HCT116 (cell line): ENCODE data around the gene TM9SF1. TPM values are rescaled to one million over a fixed set of nuclear protein-coding genes. Genes with fewer than 3 reads are reported as not detected.
"Not testable (repeated sequence)": the region's sequence is repeated elsewhere in the genome, so short reads cannot be mapped to it uniquely, and the experiment has no call there.

Source experiments
- ATAC-seq: fragments of 200-7000 bp; cut with Tn5 transposase; 2 replicates; pipeline ENCODE4 v1.9.1; 2020; ENCODE audit warnings: mild to moderate bottlenecking, moderate library complexity
- BruUV-seq: library from RNA; stranded (reverse); fragments of 400-500 nt; replicated peaks from 2 replicates; lab custom pipeline; 2021; lab: Mats Ljungman, UMichigan
- CTCF ChIA-PET: fragments of 300-600 bp; sonication (Branson Sonifier 250); formaldehyde crosslinking; loops from one replicate; lab custom pipeline; 2021; ENCODE audit warnings: antibody characterized with exemption; lab: Charles Lee
- POLR2A ChIA-PET: fragments of 300-600, 350-600 bp; sonication (Branson Sonifier 250); formaldehyde crosslinking; loops from one replicate; lab custom pipeline; 2021; ENCODE audit warnings: antibody characterized with exemption; lab: Charles Lee
- RAD21 ChIA-PET, 2 experiments: fragments of 300-600 bp; sonication (Branson Sonifier 250); formaldehyde crosslinking; loops; one replicate each; lab custom pipeline; 2023; ENCODE audit warnings: low total read pairs in 2 of 2; ENCODE audit not compliant: uncharacterized antibody in 2 of 2, unreplicated experiment in 2 of 2, low non-redundant PET in 1 of 2; lab: Charles Lee
- DNase-seq: peaks from one replicate; pipeline ENCODE4 v3.0.0-alpha.2; 2010; ENCODE audit warnings: low read depth, low spot score
- H2AFZ ChIP-seq: fragments of 200-600 bp; shearing (Covaris generic), sonication (generic); 2 replicates; pipeline ENCODE4 v1.6.1; 2017; ENCODE audit warnings: low read depth, mixed run types, mixed read lengths, antibody characterized with exemption, low read length; ENCODE audit not compliant: poor library complexity, severe bottlenecking
- H3K27ac ChIP-seq: 2 replicates; pipeline ENCODE4 v1.5.1; 2012; ENCODE audit warnings: low read depth, low read length
- H3K27me3 ChIP-seq: fragments of 200-600 bp; sonication (generic); 2 replicates; pipeline ENCODE4 v1.6.1; 2016; ENCODE audit warnings: mixed run types, low read length, mixed read lengths; ENCODE audit not compliant: insufficient read depth
- H3K36me3 ChIP-seq, 2 experiments: fragments of 200-500 bp in 1 of 2; fragments of 200-600 bp in 1 of 2; sonication (Bioruptor generic) in 1 of 2; sonication (generic) in 1 of 2; 2 replicates each; pipeline versions ENCODE4 v1.5.1 to v1.6.1; 2014 to 2016; ENCODE audit warnings: low read length in 2 of 2, inconsistent platforms in 1 of 2, mixed read lengths in 1 of 2, mixed run types in 1 of 2; ENCODE audit not compliant: insufficient read depth in 2 of 2, control insufficient read depth in 1 of 2
- H3K4me1 ChIP-seq, 2 experiments: fragments of 200-600 bp in 1 of 2; sonication (generic) in 1 of 2; 2 replicates each; pipeline versions ENCODE4 v1.5.1 to v1.6.1; 2012 to 2017; ENCODE audit warnings: low read length in 2 of 2, inconsistent platforms in 1 of 2, mild to moderate bottlenecking in 1 of 2, mixed read lengths in 1 of 2, mixed run types in 1 of 2, moderate library complexity in 1 of 2; ENCODE audit not compliant: insufficient read depth in 2 of 2, control insufficient read depth in 1 of 2
- H3K4me2 ChIP-seq: fragments of 200-600 bp; sonication (generic); 2 replicates; pipeline ENCODE4 v1.6.1; 2017; ENCODE audit warnings: mixed run types, low read length, mixed read lengths
- H3K4me3 ChIP-seq, 2 experiments: fragments of 200-600 bp in 1 of 2; sonication (generic) in 1 of 2; replicated peaks in 1 of 2; 2 replicates each; pipeline ENCODE4 v1.5.1; 2011 to 2016; ENCODE audit warnings: low read length in 2 of 2, control low read depth in 1 of 2, low read depth in 1 of 2, mild to moderate bottlenecking in 1 of 2, mixed read lengths in 1 of 2, mixed run types in 1 of 2
- H3K79me2 ChIP-seq: fragments of 200-600 bp; sonication (generic); 2 replicates; pipeline ENCODE4 v1.6.1; 2017; ENCODE audit warnings: mild to moderate bottlenecking, mixed run types, low read length, moderate library complexity, mixed read lengths; ENCODE audit not compliant: insufficient read depth
- H3K9ac ChIP-seq: fragments of 200-600 bp; sonication (generic); 2 replicates; pipeline ENCODE4 v1.6.1; 2016; ENCODE audit warnings: low read length, mixed read lengths
- H3K9me2 ChIP-seq: fragments of 200-600 bp; sonication (generic), shearing (Covaris generic); 2 replicates; pipeline ENCODE4 v1.6.1; 2017; ENCODE audit warnings: mixed run types, mild to moderate bottlenecking, moderate library complexity; ENCODE audit not compliant: insufficient read depth
- H3K9me3 ChIP-seq, 2 experiments: fragments of 200-500 bp in 1 of 2; fragments of 200-600 bp in 1 of 2; sonication (Bioruptor generic) in 1 of 2; sonication (generic) in 1 of 2; 2 replicates each; pipeline ENCODE4 v1.6.1; 2014 to 2017; ENCODE audit warnings: low read length in 2 of 2, mixed read lengths in 2 of 2, inconsistent platforms in 1 of 2, low read depth in 1 of 2, mild to moderate bottlenecking in 1 of 2, mixed run types in 1 of 2, moderate library complexity in 1 of 2; ENCODE audit not compliant: control insufficient read depth in 1 of 2, insufficient read depth in 1 of 2
- H4K20me1 ChIP-seq: fragments of 200-600 bp; sonication (generic), shearing (Covaris generic); 2 replicates; pipeline ENCODE4 v1.6.1; 2017; ENCODE audit warnings: mixed run types, mild to moderate bottlenecking, moderate library complexity; ENCODE audit not compliant: insufficient read depth
- CEBPB ChIP-seq: IDR thresholded peaks from 2 replicates; pipeline ENCODE4 v1.6.1; 2012; ENCODE audit warnings: low read depth
- CTCF ChIP-seq, 3 experiments: fragments of 200-600 bp in 1 of 3; sonication (generic) in 1 of 3; IDR thresholded peaks in 2 of 3; conservative IDR thresholded peaks in 1 of 3; 2 replicates each; pipeline ENCODE4 v1.5.1; 2012 to 2017; ENCODE audit warnings: low read depth in 2 of 3, low read length in 2 of 3, antibody characterized with exemption in 1 of 3, borderline replicate concordance in 1 of 3, control low read depth in 1 of 3, mild to moderate bottlenecking in 1 of 3, mixed read lengths in 1 of 3, mixed run types in 1 of 3, moderate library complexity in 1 of 3; ENCODE audit not compliant: insufficient read depth in 1 of 3
- EZH2 ChIP-seq: fragments of 200-600 bp; sonication (generic); IDR thresholded peaks from 2 replicates; pipeline ENCODE4 v1.6.1; 2017; ENCODE audit warnings: antibody characterized with exemption, mixed run types
- EZH2phosphoT487 ChIP-seq: fragments of 200-600 bp; IDR thresholded peaks from 2 replicates; pipeline ENCODE4 v1.6.1; 2018; ENCODE audit warnings: antibody characterized with exemption, borderline replicate concordance
- POLR2A ChIP-seq: IDR thresholded peaks from 2 replicates; pipeline ENCODE4 v1.7.0; 2011; ENCODE audit warnings: borderline replicate concordance; ENCODE audit not compliant: insufficient read depth, insufficient read length; ENCODE audit errors: extremely low read depth
- POLR2AphosphoS5 ChIP-seq: IDR thresholded peaks from 2 replicates; pipeline ENCODE4 v1.6.1; 2011; ENCODE audit warnings: mild to moderate bottlenecking, low read depth, low read length, moderate library complexity
- RAD21 ChIP-seq: IDR thresholded peaks from 2 replicates; pipeline ENCODE4 v1.6.1; 2012; ENCODE audit warnings: low read depth, mild to moderate bottlenecking
- REST ChIP-seq: IDR thresholded peaks from 2 replicates; pipeline ENCODE4 v1.6.1; 2012; ENCODE audit warnings: low read depth
- SIN3A ChIP-seq: IDR thresholded peaks from 2 replicates; pipeline ENCODE4 v1.6.1; 2012; ENCODE audit warnings: low read depth
- TCF7L2 ChIP-seq: IDR thresholded peaks from 2 replicates; pipeline ENCODE4 v1.7.0; 2011; ENCODE audit warnings: borderline replicate concordance, inconsistent platforms; ENCODE audit not compliant: insufficient read depth, insufficient read length; ENCODE audit errors: extremely low read depth
- ZBTB33 ChIP-seq: IDR thresholded peaks from 2 replicates; pipeline ENCODE4 v1.6.1; 2011; ENCODE audit warnings: mild to moderate bottlenecking, low read length, moderate library complexity; ENCODE audit not compliant: insufficient replicate concordance; ENCODE audit errors: extremely low read depth
- ZFX ChIP-seq: fragments of 450-650 bp; IDR thresholded peaks from 2 replicates; pipeline ENCODE4 v1.6.1; 2017
- intact Hi-C: fragments of 100-400 bp; cut with micrococcal nuclease; formaldehyde crosslinking; loops from 2 replicates; pipeline ENCODE4 v1.10.0; 2022
- total RNA-seq: library from RNA; stranded (reverse); gene quantifications from one replicate; pipeline ENCODE4 v1.2.1, GENCODE V29; 2021; ENCODE audit not compliant: unreplicated experiment

The TM9SF1 gene
- total RNA-seq, 1 experiment from 2014 or later = 35.2 TPM

GRCh38 chr14:24219080-24219479 is 23.8 kb upstream of the TM9SF1 start:
- H2AFZ ChIP-seq = no peak overlapping the region
- no peaks in the 10 kb centered on the region for H3K27me3 ChIP-seq
- no peak for DNase-seq
- ChIA-PET CTCF (interaction anchor here (0.7 to 0.8 kb wide), 3 partner anchors 89 to 1809 kb away, joined by 3 to 4 read pairs (median 3); no protein-coding TSS in a partner anchor), POLR2A (no interaction called here), RAD21 (interaction anchor here in 1 of 2 experiments (0.7 kb wide), 1 partner anchor 29 kb away, joined by 7 read pairs; no protein-coding TSS in a partner anchor)
- H3K9me3 ChIP-seq = no peaks in the 10 kb centered on the region
- H3K36me3 ChIP-seq = peaks cover 0 to 2% of the 10 kb centered on the region in 2 experiments; a peak in 1 of 4 replicates
- peaks cover 49% of the 10 kb centered on the region for H3K79me2 ChIP-seq
- TF ChIP-seq POLR2A = no peak
- no peak for TF ChIP-seq ZBTB33
- no peak for TF ChIP-seq REST
- TF ChIP-seq ZFX = no peak
- TF ChIP-seq CEBPB = no peak
- no peak for TF ChIP-seq TCF7L2
- no peak for TF ChIP-seq POLR2AphosphoS5
- TF ChIP-seq SIN3A = no peak
- no peak for TF ChIP-seq EZH2
- TF ChIP-seq EZH2phosphoT487 = no peak
- TF ChIP-seq RAD21 = no peak
- TF ChIP-seq CTCF (IDR thresholded peaks at IDR 0.05 in 2 of 3, conservative IDR thresholded peaks at IDR 0.05 in 1 of 3; ENCODE audit: borderline replicate concordance in 1 of 3, insufficient read depth in 1 of 3, low read depth in 2 of 3, low read length in 2 of 3) = no peak
- BruUV-seq = no TSS peak
- peaks cover 17 to 18% of the 10 kb centered on the region in 2 experiments for H3K4me1 ChIP-seq
- no peak overlapping the region for H3K4me2 ChIP-seq
- no peak overlapping the region for H3K4me3 ChIP-seq
- ATAC-seq = no peak
- no peaks in the 10 kb centered on the region for H4K20me1 ChIP-seq
- H3K9ac ChIP-seq = no peak overlapping the region
- H3K27ac ChIP-seq = no peak overlapping the region
- intact Hi-C loops = loop anchor here (10.0 kb wide), 1 partner anchor 216 kb away; no protein-coding TSS in a partner anchor
- no peaks in the 10 kb centered on the region for H3K9me2 ChIP-seq

- H3K9me3 ChIP-seq, H3K27ac ChIP-seq, H3K4me3 ChIP-seq, POLR2A ChIA-PET, CTCF ChIA-PET, H3K9me2 ChIP-seq, H4K20me1 ChIP-seq, H3K36me3 ChIP-seq, H3K4me2 ChIP-seq, H3K9ac ChIP-seq, ATAC-seq, H3K27me3 ChIP-seq, DNase-seq, RAD21 ChIA-PET, H2AFZ ChIP-seq, BruUV-seq: not testable (repeated sequence)
- intact Hi-C loops = loop anchor here (1.0 to 10.0 kb wide), 3 partner anchors 16 to 218 kb away; partner anchors contain the start of genes GMPR2 and NEDD8
- Histone ChIP-seq H3K79me2 (peaks cover 35% of the 10 kb centered on the region), H3K4me1 (peaks cover 22 to 29% of the 10 kb centered on the region in 2 experiments)
Observed at GRCh38 chr14:24216876-24217275, 21.6 kb upstream of the TM9SF1 start.
